HL-60 (cell line): ENCODE results near the gene OPRL1.

Source experiments
- POLR2AphosphoS5 ChIP-seq: IDR thresholded peaks from 2 replicates; pipeline ENCODE4 v1.6.1; 2012; ENCODE audit warnings: low read depth
- TF ChIP-seq, protein P1 (sequence below): IDR thresholded peaks from one replicate; pipeline ENCODE4 v1.5.1; 2011; ENCODE audit warnings: low read length, control low read depth, inconsistent platforms; ENCODE audit not compliant: insufficient read depth
- TF ChIP-seq, protein P2 (sequence below): IDR thresholded peaks from 2 replicates; pipeline ENCODE4 v1.6.1; 2012; ENCODE audit warnings: low read depth; ENCODE audit not compliant: insufficient replicate concordance

DNA sequence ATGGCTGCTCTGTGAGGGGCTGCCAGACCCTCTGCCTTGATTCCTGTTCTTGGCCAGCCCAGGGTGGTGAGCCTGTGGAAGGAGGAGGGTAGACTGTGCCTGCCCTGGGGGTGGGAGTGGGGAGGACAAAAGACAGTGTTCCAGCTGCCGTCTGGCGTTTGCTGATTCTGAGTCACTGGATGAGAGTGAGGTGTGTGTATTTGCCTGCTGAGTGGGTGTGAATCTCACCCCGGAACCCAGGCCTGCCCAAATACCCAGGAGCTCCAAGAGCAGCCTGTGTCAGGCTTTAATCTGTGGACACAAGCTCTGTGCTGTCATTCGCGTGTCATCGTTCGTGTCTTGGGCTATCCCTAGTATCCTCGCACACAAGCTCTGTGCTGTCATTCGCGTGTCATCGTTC lies 6.9 kb downstream of the OPRL1 start:
- TF ChIP-seq, protein P1, sequence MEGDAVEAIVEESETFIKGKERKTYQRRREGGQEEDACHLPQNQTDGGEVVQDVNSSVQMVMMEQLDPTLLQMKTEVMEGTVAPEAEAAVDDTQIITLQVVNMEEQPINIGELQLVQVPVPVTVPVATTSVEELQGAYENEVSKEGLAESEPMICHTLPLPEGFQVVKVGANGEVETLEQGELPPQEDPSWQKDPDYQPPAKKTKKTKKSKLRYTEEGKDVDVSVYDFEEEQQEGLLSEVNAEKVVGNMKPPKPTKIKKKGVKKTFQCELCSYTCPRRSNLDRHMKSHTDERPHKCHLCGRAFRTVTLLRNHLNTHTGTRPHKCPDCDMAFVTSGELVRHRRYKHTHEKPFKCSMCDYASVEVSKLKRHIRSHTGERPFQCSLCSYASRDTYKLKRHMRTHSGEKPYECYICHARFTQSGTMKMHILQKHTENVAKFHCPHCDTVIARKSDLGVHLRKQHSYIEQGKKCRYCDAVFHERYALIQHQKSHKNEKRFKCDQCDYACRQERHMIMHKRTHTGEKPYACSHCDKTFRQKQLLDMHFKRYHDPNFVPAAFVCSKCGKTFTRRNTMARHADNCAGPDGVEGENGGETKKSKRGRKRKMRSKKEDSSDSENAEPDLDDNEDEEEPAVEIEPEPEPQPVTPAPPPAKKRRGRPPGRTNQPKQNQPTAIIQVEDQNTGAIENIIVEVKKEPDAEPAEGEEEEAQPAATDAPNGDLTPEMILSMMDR = no peak
- TF ChIP-seq POLR2AphosphoS5 = no peak
- TF ChIP-seq, protein P2, sequence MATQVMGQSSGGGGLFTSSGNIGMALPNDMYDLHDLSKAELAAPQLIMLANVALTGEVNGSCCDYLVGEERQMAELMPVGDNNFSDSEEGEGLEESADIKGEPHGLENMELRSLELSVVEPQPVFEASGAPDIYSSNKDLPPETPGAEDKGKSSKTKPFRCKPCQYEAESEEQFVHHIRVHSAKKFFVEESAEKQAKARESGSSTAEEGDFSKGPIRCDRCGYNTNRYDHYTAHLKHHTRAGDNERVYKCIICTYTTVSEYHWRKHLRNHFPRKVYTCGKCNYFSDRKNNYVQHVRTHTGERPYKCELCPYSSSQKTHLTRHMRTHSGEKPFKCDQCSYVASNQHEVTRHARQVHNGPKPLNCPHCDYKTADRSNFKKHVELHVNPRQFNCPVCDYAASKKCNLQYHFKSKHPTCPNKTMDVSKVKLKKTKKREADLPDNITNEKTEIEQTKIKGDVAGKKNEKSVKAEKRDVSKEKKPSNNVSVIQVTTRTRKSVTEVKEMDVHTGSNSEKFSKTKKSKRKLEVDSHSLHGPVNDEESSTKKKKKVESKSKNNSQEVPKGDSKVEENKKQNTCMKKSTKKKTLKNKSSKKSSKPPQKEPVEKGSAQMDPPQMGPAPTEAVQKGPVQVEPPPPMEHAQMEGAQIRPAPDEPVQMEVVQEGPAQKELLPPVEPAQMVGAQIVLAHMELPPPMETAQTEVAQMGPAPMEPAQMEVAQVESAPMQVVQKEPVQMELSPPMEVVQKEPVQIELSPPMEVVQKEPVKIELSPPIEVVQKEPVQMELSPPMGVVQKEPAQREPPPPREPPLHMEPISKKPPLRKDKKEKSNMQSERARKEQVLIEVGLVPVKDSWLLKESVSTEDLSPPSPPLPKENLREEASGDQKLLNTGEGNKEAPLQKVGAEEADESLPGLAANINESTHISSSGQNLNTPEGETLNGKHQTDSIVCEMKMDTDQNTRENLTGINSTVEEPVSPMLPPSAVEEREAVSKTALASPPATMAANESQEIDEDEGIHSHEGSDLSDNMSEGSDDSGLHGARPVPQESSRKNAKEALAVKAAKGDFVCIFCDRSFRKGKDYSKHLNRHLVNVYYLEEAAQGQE = no peak
